HEK293 (cell line): ENCODE results near the gene FXYD2.

ENCODE experiments used
- KLF16 ChIP-seq: fragments of 450-650 bp; formaldehyde crosslinking; IDR thresholded peaks from 2 replicates; pipeline ENCODE4 v1.5.1; 2017; ENCODE audit warnings: missing biosample characterization, missing genetic modification characterization
- REST ChIP-seq: fragments of 450-650 bp; formaldehyde crosslinking; IDR thresholded peaks from 2 replicates; pipeline ENCODE4 v1.5.1; 2016; ENCODE audit warnings: missing biosample characterization, missing genetic modification characterization
- SETDB1 ChIP-seq: IDR thresholded peaks from one replicate; pipeline ENCODE4 v1.6.1; 2017; ENCODE audit warnings: mild to moderate bottlenecking, low read length, moderate library complexity, mixed read lengths; ENCODE audit not compliant: insufficient read length
- TCF7L2 ChIP-seq: IDR thresholded peaks from 2 replicates; pipeline ENCODE4 v1.6.1; 2011; ENCODE audit warnings: low read depth, mild to moderate bottlenecking, inconsistent platforms, low read length, moderate library complexity, borderline replicate concordance
- ZFP3 ChIP-seq: fragments of 450-650 bp; formaldehyde crosslinking; IDR thresholded peaks from 2 replicates; pipeline ENCODE4 v1.5.1; 2016; ENCODE audit warnings: low read depth, missing biosample characterization, missing genetic modification characterization
- ZNF114 ChIP-seq: fragments of 450-650 bp; formaldehyde crosslinking; IDR thresholded peaks from 2 replicates; pipeline ENCODE4 v1.5.0; 2017; ENCODE audit warnings: missing biosample characterization, missing genetic modification characterization
- ZNF16 ChIP-seq: fragments of 450-650 bp; formaldehyde crosslinking; IDR thresholded peaks from 2 replicates; pipeline ENCODE4 v1.5.1; 2016; ENCODE audit warnings: low read depth, missing biosample characterization, missing genetic modification characterization
- ZNF362 ChIP-seq: fragments of 450-650 bp; formaldehyde crosslinking; IDR thresholded peaks from 2 replicates; pipeline ENCODE4 v1.5.1; 2016; ENCODE audit warnings: missing biosample characterization, missing genetic modification characterization
- ZNF600 ChIP-seq: fragments of 450-650 bp; formaldehyde crosslinking; IDR thresholded peaks from 2 replicates; pipeline ENCODE4 v1.5.1; 2016; ENCODE audit warnings: missing biosample characterization, missing genetic modification characterization
- ZNF792 ChIP-seq: fragments of 450-650 bp; formaldehyde crosslinking; IDR thresholded peaks from 2 replicates; pipeline ENCODE4 v1.5.1; 2016; ENCODE audit warnings: missing biosample characterization, missing genetic modification characterization
- TF ChIP-seq, protein P1 (sequence below): fragments of 450-650 bp; formaldehyde crosslinking; IDR thresholded peaks from 2 replicates; pipeline ENCODE4 v1.5.1; 2016; ENCODE audit warnings: missing biosample characterization, missing genetic modification characterization
- TF ChIP-seq, protein P2 (sequence below): fragments of 450-650 bp; formaldehyde crosslinking; conservative IDR thresholded peaks from 2 replicates; pipeline ENCODE4 v1.5.1; 2016; ENCODE audit warnings: low read depth, missing biosample characterization, missing genetic modification characterization

DNA sequence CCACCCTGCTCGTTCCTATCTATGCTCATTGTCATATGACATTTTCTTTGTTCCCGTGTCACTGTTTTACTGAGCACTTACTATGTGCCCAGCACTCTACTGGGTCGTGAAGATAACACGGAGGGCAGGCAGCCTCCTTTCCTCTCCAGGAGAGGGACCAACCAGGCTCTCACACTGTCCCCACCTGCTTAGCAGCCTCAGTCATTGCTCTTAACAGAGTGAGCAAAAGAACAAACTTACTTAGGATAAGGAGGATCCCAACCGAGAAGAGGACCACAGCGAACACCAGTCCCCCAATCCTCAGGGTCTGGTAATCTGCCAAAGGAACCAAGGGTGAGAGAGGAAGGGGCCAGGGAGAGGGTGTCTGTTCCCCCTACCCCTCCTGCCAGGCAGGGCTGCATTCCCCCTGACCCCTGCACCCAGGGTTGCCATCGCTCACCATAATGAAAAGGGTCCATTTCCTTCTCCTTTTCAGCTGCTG lies 17.0 kb upstream of the FXYD2 start:
- TF ChIP-seq, protein P1, sequence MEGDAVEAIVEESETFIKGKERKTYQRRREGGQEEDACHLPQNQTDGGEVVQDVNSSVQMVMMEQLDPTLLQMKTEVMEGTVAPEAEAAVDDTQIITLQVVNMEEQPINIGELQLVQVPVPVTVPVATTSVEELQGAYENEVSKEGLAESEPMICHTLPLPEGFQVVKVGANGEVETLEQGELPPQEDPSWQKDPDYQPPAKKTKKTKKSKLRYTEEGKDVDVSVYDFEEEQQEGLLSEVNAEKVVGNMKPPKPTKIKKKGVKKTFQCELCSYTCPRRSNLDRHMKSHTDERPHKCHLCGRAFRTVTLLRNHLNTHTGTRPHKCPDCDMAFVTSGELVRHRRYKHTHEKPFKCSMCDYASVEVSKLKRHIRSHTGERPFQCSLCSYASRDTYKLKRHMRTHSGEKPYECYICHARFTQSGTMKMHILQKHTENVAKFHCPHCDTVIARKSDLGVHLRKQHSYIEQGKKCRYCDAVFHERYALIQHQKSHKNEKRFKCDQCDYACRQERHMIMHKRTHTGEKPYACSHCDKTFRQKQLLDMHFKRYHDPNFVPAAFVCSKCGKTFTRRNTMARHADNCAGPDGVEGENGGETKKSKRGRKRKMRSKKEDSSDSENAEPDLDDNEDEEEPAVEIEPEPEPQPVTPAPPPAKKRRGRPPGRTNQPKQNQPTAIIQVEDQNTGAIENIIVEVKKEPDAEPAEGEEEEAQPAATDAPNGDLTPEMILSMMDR, result no peak
- no peak for TF ChIP-seq SETDB1
- no peak for TF ChIP-seq ZNF362 (tag by site-specific recombination)
- TF ChIP-seq, protein P2, sequence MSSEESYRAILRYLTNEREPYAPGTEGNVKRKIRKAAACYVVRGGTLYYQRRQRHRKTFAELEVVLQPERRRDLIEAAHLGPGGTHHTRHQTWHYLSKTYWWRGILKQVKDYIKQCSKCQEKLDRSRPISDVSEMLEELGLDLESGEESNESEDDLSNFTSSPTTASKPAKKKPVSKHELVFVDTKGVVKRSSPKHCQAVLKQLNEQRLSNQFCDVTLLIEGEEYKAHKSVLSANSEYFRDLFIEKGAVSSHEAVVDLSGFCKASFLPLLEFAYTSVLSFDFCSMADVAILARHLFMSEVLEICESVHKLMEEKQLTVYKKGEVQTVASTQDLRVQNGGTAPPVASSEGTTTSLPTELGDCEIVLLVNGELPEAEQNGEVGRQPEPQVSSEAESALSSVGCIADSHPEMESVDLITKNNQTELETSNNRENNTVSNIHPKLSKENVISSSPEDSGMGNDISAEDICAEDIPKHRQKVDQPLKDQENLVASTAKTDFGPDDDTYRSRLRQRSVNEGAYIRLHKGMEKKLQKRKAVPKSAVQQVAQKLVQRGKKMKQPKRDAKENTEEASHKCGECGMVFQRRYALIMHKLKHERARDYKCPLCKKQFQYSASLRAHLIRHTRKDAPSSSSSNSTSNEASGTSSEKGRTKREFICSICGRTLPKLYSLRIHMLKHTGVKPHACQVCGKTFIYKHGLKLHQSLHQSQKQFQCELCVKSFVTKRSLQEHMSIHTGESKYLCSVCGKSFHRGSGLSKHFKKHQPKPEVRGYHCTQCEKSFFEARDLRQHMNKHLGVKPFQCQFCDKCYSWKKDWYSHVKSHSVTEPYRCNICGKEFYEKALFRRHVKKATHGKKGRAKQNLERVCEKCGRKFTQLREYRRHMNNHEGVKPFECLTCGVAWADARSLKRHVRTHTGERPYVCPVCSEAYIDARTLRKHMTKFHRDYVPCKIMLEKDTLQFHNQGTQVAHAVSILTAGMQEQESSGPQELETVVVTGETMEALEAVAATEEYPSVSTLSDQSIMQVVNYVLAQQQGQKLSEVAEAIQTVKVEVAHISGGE (tag by site-specific recombination), result no peak
- TF ChIP-seq KLF16, result no peak
- no peak for TF ChIP-seq ZNF600 (tag by site-specific recombination)
- no peak for TF ChIP-seq TCF7L2
- no peak for TF ChIP-seq ZNF114
- TF ChIP-seq ZFP3, result no peak
- no peak for TF ChIP-seq ZNF792 (tag by site-specific recombination)
- no peak for TF ChIP-seq ZNF16 (tag by site-specific recombination)
- TF ChIP-seq REST (tag by site-specific recombination), result no peak
